Coronary artery (tissue), 2 donors: ENCODE data around the gene NBPF3.
"Not testable (repeated sequence)": the region's sequence is repeated elsewhere in the genome, so short reads cannot be mapped to it uniquely, and the experiment has no call there.

Source experiments
- DNase-seq: peaks from one replicate; pipeline ENCODE4 v3.0.0-alpha.2; 2017; ENCODE audit warnings: low spot score
- H3K27ac ChIP-seq, 2 donors: fragments of 200-600 bp; sonication (generic); one replicate each; pipeline ENCODE4 v1.5.1; 2016 to 2019
- H3K4me3 ChIP-seq: fragments of 200-600 bp; sonication (generic); 2 replicates; pipeline ENCODE4 v1.5.1; 2016; ENCODE audit warnings: mild to moderate bottlenecking, moderate library complexity
- TF ChIP-seq, protein P1 (sequence below): fragments of 200-600 bp; sonication (generic); IDR thresholded peaks from one replicate; pipeline ENCODE4 v1.5.1; 2019; ENCODE audit warnings: antibody characterized with exemption

Gene NBPF3

DNA sequence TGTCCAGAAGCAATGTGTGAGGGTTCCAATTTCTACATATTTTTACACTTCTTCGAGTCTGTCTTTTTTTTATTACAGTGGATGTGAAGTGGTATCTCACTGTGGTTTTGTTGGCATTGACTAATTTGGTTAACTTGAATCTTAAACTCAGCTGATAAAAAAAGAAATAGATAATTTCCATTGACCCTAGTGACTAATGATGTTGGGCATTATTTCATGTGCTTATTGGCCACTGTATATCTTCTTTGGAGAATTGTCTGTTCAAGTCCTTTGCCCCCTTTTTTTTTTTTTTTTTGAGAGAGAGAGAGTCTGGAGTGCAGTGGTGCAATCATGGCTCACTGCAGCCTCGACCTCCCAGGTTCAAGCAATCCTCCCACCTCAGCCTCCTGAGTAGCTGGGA is 33.3 kb upstream of the NBPF3 start:
- Histone ChIP-seq H3K4me3 (no peak overlapping the region), H3K27ac (no peak overlapping the region)
- DNase-seq, result no peak
- TF ChIP-seq, protein P1, sequence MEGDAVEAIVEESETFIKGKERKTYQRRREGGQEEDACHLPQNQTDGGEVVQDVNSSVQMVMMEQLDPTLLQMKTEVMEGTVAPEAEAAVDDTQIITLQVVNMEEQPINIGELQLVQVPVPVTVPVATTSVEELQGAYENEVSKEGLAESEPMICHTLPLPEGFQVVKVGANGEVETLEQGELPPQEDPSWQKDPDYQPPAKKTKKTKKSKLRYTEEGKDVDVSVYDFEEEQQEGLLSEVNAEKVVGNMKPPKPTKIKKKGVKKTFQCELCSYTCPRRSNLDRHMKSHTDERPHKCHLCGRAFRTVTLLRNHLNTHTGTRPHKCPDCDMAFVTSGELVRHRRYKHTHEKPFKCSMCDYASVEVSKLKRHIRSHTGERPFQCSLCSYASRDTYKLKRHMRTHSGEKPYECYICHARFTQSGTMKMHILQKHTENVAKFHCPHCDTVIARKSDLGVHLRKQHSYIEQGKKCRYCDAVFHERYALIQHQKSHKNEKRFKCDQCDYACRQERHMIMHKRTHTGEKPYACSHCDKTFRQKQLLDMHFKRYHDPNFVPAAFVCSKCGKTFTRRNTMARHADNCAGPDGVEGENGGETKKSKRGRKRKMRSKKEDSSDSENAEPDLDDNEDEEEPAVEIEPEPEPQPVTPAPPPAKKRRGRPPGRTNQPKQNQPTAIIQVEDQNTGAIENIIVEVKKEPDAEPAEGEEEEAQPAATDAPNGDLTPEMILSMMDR, result no peak

- not testable (repeated sequence) for DNase-seq, H3K4me3 ChIP-seq, H3K27ac ChIP-seq
Observed at GRCh38 chr1:21409897-21410296, 30.0 kb upstream of the NBPF3 start.

DNA sequence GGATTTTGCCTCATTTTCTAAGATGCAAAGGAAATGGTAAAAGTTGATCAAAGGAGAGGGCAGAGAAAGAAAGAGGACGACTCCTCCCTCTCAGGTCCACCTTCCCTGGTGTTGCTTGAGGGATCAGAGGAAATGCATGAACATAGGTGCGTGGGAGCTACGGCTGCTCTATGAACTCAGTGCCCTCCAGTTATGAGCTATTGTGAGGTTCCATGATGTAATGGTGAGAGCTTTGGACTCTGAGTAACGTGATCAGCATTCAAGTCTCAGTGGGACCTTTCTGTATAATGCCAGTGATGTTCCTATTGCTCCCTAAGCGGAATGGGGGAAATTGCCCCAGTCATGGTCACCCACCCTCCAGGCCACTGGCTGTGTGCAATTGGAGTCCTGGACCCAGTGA is 25.9 kb upstream of the NBPF3 start:
- DNase-seq, result no peak
- Histone ChIP-seq H3K4me3 (no peak overlapping the region), H3K27ac (no peak overlapping the region)
- TF ChIP-seq, protein P1, result no peak

DNA sequence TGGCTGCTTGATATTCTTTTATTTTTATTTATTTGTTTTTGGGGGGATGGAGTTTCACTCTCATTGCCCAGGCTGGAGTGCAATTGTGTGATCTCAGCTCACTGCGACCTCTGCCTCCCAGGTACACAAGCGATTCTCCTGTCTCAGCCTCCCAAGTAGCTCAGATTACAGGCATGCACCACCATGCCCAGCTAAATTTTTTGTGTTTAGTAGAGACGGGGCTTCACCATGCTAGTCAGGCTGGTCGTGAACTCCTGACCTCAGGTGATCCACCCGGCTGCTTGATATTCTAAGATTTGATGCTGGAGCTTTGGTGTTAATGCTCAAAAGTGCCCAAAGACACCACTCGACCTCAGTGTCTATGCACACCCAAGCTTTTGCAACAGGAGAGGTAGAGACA is 19.6 kb upstream of the NBPF3 start:
- DNase-seq, H3K27ac ChIP-seq, H3K4me3 ChIP-seq: not testable (repeated sequence)

DNA sequence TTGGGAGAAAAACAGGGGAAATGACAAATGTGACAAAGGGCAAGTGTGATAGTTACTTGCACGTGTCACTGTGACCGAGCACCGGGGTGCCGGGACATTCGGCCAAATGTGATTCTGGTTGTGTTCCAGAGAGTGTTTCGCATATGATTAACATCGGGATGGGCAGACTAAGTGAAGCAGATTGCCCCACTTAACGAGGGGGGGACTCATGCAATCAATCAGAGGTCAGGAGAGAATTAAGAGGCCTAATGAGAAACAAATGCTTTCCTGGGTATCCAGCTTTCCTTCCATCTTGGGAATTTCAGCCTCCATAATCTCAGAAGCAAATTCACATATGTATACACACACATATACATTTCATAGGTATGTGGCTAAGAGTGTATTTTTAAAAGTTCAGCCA is 18.6 kb upstream of the NBPF3 start:
- H3K4me3 ChIP-seq, DNase-seq, H3K27ac ChIP-seq: not testable (repeated sequence)

GRCh38 chr1:21427798-21428480 is 12.0 kb upstream of the NBPF3 start:
- not testable (repeated sequence) for H3K27ac ChIP-seq, DNase-seq, H3K4me3 ChIP-seq

GRCh38 chr1:21428481-21429073 is 11.4 kb upstream of the NBPF3 start:
- DNase-seq, H3K27ac ChIP-seq, H3K4me3 ChIP-seq: not testable (repeated sequence)

- DNase-seq, H3K4me3 ChIP-seq, H3K27ac ChIP-seq: not testable (repeated sequence)
Observed at GRCh38 chr1:21429210-21429609, 10.7 kb upstream of the NBPF3 start.

DNA sequence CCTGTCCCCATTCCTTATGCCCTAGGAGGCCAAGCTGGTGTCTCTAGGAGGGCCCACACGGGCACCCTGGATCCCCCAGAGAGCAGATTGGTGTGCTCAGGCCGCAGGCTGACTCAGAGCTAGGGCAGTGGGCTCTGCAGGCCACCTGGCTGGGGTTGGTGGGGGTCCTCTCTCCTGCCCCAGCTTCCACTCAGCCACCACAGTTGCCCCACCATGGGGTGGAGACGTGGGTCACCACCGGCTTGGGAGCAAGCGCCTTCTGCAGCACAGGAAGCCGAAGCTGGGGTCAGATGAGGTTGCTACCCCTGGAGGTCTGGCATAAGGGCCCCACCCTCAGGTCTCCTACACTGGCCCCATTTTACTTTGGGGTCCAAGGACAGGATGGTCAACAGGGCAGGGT is 9.1 kb upstream of the NBPF3 start:
- not testable (repeated sequence) for H3K4me3 ChIP-seq, DNase-seq, H3K27ac ChIP-seq

DNA sequence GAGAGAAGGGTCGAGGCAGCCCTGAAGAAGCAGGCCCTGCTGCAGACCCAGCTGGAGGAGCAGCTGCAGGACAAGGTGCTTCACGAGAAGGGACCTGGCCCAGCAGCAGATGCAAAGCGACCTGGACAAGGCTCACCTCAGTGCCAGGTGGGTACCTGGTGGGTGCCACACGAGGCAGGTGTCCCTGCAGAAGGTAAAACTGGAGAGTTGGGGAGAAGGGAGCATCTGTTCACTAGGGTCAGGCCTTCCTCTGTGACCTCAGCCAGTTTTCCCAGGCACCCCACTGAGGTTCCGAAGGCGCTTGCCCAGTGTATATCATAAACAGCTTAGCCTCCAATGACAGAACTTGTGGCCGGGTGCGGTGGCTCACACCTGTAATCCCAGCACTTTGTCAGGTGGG is 5.5 kb upstream of the NBPF3 start:
- Histone ChIP-seq H3K4me3 (no peak overlapping the region), H3K27ac (no peak overlapping the region)
- no peak for DNase-seq
- TF ChIP-seq, protein P1, result no peak
